GM12872 (cell line): ENCODE results near the gene PLBD2.

Source experiments
- TF ChIP-seq, protein P1 (sequence below): IDR thresholded peaks from 3 replicates; pipeline ENCODE4 v1.5.1; 2011; ENCODE audit warnings: low read depth, mild to moderate bottlenecking, low read length, moderate library complexity; ENCODE audit not compliant: insufficient read depth

PLBD2 gene

DNA sequence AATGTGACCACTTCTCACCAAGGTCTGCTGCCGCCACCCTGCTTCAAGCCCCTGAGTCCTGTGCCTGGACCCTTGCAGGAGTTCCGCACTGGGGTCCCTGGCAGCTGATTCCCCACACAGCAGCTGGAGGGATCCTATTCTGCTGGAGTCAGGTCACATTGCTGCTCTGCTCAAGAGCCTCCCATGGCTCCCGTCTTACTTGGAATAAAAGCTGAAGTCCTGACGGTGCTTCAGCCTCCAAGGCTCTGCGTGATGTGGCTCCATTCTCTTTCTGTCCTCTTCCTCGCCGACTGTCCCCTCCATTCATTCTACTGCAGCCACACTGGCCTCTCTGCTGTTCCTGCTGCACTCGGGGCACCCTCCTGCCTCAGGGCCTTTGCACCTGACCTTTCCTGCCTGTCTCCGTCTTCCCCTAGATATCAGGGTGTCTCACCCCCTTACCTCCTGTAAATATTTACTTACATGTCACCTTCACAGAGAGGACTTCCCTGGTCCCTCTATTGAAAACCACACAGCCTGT is 56.2 kb downstream of the PLBD2 start:
- TF ChIP-seq, protein P1, sequence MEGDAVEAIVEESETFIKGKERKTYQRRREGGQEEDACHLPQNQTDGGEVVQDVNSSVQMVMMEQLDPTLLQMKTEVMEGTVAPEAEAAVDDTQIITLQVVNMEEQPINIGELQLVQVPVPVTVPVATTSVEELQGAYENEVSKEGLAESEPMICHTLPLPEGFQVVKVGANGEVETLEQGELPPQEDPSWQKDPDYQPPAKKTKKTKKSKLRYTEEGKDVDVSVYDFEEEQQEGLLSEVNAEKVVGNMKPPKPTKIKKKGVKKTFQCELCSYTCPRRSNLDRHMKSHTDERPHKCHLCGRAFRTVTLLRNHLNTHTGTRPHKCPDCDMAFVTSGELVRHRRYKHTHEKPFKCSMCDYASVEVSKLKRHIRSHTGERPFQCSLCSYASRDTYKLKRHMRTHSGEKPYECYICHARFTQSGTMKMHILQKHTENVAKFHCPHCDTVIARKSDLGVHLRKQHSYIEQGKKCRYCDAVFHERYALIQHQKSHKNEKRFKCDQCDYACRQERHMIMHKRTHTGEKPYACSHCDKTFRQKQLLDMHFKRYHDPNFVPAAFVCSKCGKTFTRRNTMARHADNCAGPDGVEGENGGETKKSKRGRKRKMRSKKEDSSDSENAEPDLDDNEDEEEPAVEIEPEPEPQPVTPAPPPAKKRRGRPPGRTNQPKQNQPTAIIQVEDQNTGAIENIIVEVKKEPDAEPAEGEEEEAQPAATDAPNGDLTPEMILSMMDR, result no peak

DNA sequence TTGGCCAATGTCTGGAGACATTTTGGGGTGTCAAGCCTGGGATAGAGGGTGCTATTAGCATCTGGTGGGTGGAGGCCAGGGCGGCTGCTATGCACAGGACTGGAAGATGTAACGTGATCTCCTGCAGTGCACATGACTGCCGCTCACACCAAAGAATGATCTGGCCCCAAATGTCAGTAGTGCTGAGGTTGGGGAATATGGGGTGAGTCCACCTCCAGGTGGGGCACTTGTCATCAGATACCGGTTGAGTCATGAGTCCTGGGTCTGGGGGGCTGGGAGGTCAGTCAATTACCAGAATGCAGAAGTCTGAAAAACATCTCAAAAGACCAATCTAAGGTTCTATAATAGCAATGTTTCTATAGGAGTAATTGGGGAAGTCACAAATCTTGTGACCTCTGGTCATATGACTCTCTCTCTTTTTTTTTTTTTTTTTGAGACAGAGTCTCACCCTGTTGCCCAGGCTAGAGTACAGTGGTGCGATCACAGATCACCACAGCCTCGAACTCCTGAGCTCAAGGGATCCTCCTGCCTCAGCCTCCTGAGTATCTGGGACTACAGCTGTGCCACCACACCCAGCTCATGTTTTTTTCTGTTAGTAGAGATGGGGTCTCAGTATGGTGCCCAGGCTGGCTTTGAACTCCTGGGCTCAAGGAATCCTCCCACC is 57.8 kb downstream of the PLBD2 start:
- TF ChIP-seq, protein P1, result no peak

DNA sequence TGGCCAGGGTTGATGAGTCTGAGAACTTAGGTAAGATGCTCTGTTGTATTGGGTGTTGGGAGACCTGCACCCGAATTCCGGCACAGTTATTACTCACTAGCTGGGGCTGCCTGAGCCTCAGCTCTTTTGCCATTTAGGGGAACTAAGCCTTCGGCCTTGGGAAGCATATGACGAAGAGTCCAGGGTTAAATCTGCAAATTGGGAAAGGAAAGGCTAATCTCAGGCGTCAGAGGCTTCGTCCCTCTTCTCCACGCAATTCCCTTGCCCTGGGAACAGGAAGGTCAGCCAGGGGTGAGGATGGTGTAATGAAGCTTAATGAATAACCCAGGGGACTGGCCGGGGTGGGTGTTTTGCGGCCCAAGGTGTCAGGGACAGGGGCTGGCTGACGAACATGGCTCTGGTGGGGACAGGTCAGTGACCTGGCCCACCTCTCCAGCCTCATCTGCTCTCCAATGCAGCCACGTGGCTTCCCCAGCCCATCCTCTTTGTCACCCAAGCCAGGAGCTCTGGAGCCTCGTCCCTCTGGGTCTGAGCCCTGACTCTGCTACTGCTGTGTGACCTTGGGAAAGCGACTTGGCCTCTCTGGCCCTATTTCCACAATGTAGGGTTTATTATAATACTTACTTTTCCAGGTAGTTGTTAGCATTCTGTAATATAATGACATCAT is 60.0 kb downstream of the PLBD2 start:
- TF ChIP-seq, protein P1, result no peak

DNA sequence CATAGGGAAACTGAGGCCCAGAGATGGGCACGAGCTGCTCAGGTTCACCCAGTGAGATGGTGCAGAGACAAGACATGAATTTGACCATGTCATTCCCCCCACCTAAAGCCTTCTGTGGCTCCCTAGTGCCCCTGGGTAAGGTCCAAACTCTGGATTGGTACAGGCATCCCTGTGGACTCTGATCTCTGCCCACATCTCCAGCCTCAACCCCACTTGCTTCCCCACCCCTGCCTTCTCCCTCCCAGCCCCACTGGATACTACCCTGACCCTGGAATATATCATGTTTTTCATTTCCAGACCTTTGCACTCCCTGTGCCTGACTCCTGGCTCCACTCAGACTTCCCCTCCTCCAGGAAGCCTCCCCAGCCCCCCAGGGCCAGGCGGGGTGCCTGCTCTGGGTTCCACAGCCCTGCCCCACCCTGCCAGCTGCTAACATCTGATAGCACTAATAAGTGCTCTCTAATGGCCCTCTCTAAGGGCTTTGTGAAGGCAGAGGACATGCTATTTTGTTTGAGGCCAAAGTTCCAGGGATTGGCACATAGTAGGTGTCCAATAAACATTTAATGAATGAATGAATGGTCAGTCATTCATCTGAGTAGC is 62.7 kb downstream of the PLBD2 start:
- TF ChIP-seq, protein P1, result no peak

DNA sequence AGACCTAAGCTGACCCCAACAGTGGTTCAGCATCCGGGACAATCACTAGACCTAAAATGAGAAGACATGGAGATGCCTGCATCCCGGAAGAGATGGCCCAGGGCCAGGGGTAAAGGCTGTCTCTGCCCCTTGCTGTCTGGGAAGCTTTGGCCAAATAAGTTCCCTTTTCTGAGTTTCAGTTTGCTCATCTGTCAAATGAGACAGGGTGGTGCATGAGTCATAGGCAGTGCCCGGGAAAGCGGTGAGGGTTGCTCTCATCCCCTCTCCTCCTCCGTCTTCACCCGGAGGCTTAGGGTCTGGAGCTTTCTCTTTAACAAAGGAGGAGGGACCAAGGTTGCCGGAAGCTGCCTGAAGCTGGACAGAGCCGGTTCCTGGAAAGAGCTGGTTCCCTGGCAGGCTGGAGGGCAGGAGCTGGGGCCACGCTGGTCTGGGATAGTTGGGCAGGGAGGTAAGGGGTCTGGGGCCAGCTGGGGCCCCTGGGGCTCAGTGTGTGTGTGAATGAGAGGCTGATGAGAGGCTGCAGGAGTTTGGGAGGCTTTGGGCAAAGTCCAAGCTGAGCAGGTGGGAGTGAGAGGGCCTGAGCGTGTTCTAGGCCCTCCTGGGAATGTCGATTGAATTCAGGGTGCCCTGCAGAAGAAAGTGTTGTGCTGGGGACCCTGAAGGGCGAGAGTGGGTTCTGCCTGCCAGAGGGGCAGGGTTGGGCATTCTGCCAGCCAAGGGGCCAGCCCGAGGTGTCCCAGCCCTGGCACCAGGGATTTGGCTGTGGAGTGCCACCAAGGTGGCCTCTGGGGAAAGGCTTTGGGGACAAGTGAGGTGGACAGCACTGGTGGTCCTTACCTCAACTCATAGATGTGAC is 63.9 kb downstream of the PLBD2 start, which contains the start of gene SDSL:
Gene SDSL (plus strand): TSS at position 351 of the 856 bp plus-strand sequence. CDS start 5,603 bp downstream, outside the sequence.
- TF ChIP-seq, protein P1, result no peak

DNA sequence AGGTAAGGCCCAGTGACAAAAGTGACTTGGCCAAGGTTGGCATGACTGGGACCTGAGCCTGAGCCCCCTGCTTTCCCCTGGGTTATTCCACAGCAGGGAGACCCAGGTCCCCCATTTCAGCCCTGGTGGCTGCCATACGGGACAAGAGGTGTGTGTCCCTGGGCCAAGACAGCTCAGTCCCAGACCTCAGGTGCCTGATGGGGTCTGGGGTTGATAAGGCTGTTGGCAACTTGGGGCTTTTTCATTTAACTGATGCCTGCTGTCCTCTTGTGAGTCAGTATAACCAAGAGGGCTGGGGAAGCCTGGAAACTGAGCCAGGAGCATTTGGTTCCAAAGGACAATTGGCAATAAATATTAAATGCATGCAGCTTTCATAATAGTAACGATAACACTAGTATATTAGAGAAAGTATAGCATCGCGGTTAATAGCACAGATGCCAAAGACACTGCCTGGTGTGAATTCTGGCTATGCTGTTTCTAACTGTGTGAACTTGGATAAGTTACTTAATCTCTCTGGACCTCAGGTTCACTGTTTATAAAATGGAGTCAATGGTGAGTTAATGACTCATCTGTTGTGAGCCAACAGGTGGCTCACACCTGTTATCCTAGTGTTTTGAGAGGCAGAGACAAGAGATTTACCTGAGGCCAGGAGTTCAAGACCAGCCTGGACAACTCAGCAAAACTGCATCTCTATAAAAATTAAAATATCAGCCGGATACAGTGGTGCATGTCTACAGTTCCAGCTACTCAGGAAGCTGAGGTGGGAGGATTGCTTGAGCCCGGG is 64.7 kb downstream of the PLBD2 start:
- TF ChIP-seq, protein P1, result no peak
